ENCODE results near the gene DCLK1.

Gene DCLK1

DNA sequence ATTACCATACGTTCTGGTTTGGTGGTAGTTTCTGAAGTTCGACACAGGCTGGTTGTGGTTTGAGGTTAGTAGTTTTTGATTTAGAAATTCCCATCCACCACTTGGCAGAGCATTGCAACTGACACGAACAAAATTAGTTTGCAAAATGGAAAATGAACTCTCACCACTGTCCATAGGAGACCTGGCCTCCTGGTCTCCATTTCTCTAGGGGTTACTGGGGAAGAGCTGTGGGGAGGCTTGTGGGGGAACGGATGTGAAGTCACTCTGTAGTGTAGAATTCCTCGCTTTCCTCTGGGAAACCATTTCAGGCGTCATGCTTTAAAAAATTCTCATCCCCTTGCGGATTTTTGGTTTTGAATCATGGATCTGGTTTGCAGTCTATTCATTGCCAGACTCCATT, 333.2 kb downstream of the DCLK1 start:
- H3K79me2 ChIP-seq (ENCODE audit: insufficient read depth, low read length), result no peaks in the 10 kb centered on the region
- H3K9me2 ChIP-seq (replicated peaks; ENCODE audit: low read depth, low read length), result no peaks in the 10 kb centered on the region
- no peaks in the 10 kb centered on the region for H3K9me3 ChIP-seq (ENCODE audit: insufficient read depth, low read depth, low read length)
- no peaks in the 10 kb centered on the region for H3K36me3 ChIP-seq (ENCODE audit: insufficient read depth, low read length)
- no peak overlapping the region for H2AFZ ChIP-seq (ENCODE audit: low read length)
- H3K27me3 ChIP-seq (ENCODE audit: insufficient read depth, low read length, poor library complexity, severe bottlenecking), result no peaks in the 10 kb centered on the region
- no peak overlapping the region for H3K4me2 ChIP-seq (ENCODE audit: low read depth, low read length, poor library complexity, severe bottlenecking)
- no peaks in the 10 kb centered on the region for H3K4me1 ChIP-seq (ENCODE audit: insufficient read depth, low read length, poor library complexity, severe bottlenecking)
- H3F3A ChIP-seq (ENCODE audit: low read depth), result no peaks in the 10 kb centered on the region
- H4K20me1 ChIP-seq (ENCODE audit: insufficient read depth, low read length, poor library complexity, severe bottlenecking), result no peaks in the 10 kb centered on the region
- TF ChIP-seq CTCF (conservative IDR thresholded peaks at IDR 0.05; ENCODE audit: low read length), result no peak
- TF ChIP-seq EZH2phosphoT487 (IDR thresholded peaks at IDR 0.05; ENCODE audit: borderline replicate concordance), result no peak
- no peak overlapping the region for H3K9ac ChIP-seq (ENCODE audit: low read depth, low read length, poor library complexity, severe bottlenecking)
- H3K4me3 ChIP-seq (ENCODE audit: low read length, poor library complexity, severe bottlenecking), result no peak overlapping the region

- Histone ChIP-seq H3K4me3 (ENCODE audit: low read length, poor library complexity, severe bottlenecking) (no peak overlapping the region), H3K9me2 (replicated peaks; ENCODE audit: low read depth, low read length) (no peaks in the 10 kb centered on the region), H3K79me2 (ENCODE audit: insufficient read depth, low read length) (no peaks in the 10 kb centered on the region), H4K20me1 (ENCODE audit: insufficient read depth, low read length, poor library complexity, severe bottlenecking) (no peaks in the 10 kb centered on the region), H3K36me3 (ENCODE audit: insufficient read depth, low read length) (no peaks in the 10 kb centered on the region), H3K9me3 (ENCODE audit: insufficient read depth, low read depth, low read length) (no peaks in the 10 kb centered on the region), H3K4me2 (ENCODE audit: low read depth, low read length, poor library complexity, severe bottlenecking) (no peak overlapping the region), H3K4me1 (ENCODE audit: insufficient read depth, low read length, poor library complexity, severe bottlenecking) (no peaks in the 10 kb centered on the region), H3F3A (ENCODE audit: low read depth) (no peaks in the 10 kb centered on the region), H3K27me3 (ENCODE audit: insufficient read depth, low read length, poor library complexity, severe bottlenecking) (no peaks in the 10 kb centered on the region), H2AFZ (ENCODE audit: low read length) (no peak overlapping the region), H3K9ac (ENCODE audit: low read depth, low read length, poor library complexity, severe bottlenecking) (no peak overlapping the region)
- no peak for TF ChIP-seq CTCF (conservative IDR thresholded peaks at IDR 0.05; ENCODE audit: low read length)
- no peak for TF ChIP-seq EZH2phosphoT487 (IDR thresholded peaks at IDR 0.05; ENCODE audit: borderline replicate concordance)
Measured at GRCh38 chr13:35797244-35797643, 333.9 kb downstream of the DCLK1 start.

DNA sequence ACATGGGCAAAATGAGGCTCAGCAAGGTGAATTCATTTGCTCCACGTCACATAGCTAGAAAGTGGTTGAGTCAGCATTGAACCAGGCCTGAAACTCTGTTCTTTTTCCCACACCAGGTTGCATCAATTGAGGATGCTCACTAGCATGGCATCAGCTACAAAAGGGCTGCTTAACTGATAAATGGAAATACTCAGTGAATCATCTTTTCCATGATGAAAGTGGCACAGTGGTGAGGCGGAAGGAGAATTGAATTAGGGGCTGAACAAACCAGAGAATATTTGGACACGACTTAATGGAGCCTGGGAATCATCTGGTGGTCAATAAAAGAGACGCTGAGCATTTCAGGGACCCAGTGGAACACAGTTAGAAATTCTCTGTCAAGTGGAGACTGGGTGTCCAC, 334.6 kb downstream of the DCLK1 start:
- TF ChIP-seq CTCF (conservative IDR thresholded peaks at IDR 0.05; ENCODE audit: low read length), result no peak
- no peak for TF ChIP-seq EZH2phosphoT487 (IDR thresholded peaks at IDR 0.05; ENCODE audit: borderline replicate concordance)
- Histone ChIP-seq H3K27me3 (ENCODE audit: insufficient read depth, low read length, poor library complexity, severe bottlenecking) (no peaks in the 10 kb centered on the region), H3K4me3 (ENCODE audit: low read length, poor library complexity, severe bottlenecking) (no peak overlapping the region), H4K20me1 (ENCODE audit: insufficient read depth, low read length, poor library complexity, severe bottlenecking) (no peaks in the 10 kb centered on the region), H3K9me2 (replicated peaks; ENCODE audit: low read depth, low read length) (no peaks in the 10 kb centered on the region), H3K4me1 (ENCODE audit: insufficient read depth, low read length, poor library complexity, severe bottlenecking) (no peaks in the 10 kb centered on the region), H3K9ac (ENCODE audit: low read depth, low read length, poor library complexity, severe bottlenecking) (no peak overlapping the region), H3F3A (ENCODE audit: low read depth) (no peaks in the 10 kb centered on the region), H3K36me3 (ENCODE audit: insufficient read depth, low read length) (no peaks in the 10 kb centered on the region), H3K9me3 (ENCODE audit: insufficient read depth, low read depth, low read length) (no peaks in the 10 kb centered on the region), H3K79me2 (ENCODE audit: insufficient read depth, low read length) (no peaks in the 10 kb centered on the region), H2AFZ (ENCODE audit: low read length) (no peak overlapping the region), H3K4me2 (ENCODE audit: low read depth, low read length, poor library complexity, severe bottlenecking) (no peak overlapping the region)

Measured in Loucy (cell line).